Fibroblast of lung (primary cell): ENCODE measurements around the gene BIVM. TPM values are rescaled to one million over a fixed set of nuclear protein-coding genes. Genes with fewer than 3 reads are reported as not detected.
"Not testable (repeated sequence)": the region's sequence is repeated elsewhere in the genome, so short reads cannot be mapped to it uniquely, and the experiment has no call there.

Experiments used
- DNase-seq, 2 donors: peaks; one replicate each; pipeline versions ENCODE4 v3.0.0 to v3.0.0-alpha.2; 2010; ENCODE audit warnings: low read depth in 2 of 2
- H2AFZ ChIP-seq: 2 replicates; pipeline ENCODE4 v1.5.1; 2012; ENCODE audit warnings: low read length, control low read depth, inconsistent platforms
- H3K27ac ChIP-seq: 2 replicates; pipeline ENCODE4 v1.5.1; 2011; ENCODE audit warnings: low read length, control low read depth; ENCODE audit not compliant: insufficient read depth
- H3K27me3 ChIP-seq: 2 replicates; pipeline ENCODE4 v1.5.1; 2011; ENCODE audit warnings: mild to moderate bottlenecking, low read length; ENCODE audit not compliant: control insufficient read depth, insufficient read depth
- H3K36me3 ChIP-seq: 2 replicates; pipeline ENCODE4 v1.5.1; 2011; ENCODE audit warnings: low read length; ENCODE audit not compliant: control insufficient read depth, insufficient read depth
- H3K4me1 ChIP-seq: 2 replicates; pipeline ENCODE4 v1.5.1; 2011; ENCODE audit warnings: low read length; ENCODE audit not compliant: control insufficient read depth, insufficient read depth; ENCODE audit errors: extremely low read depth
- H3K4me2 ChIP-seq: 2 replicates; pipeline ENCODE4 v1.5.1; 2011; ENCODE audit warnings: low read length, control low read depth; ENCODE audit not compliant: insufficient read depth; ENCODE audit errors: extremely low read depth
- H3K4me3 ChIP-seq, 4 experiments: fragments of 200-600 bp in 1 of 4; sonication (generic) in 1 of 4; replicated peaks in 1 of 4; 2 replicates each; pipeline ENCODE4 v1.5.1; 2011 to 2016; ENCODE audit warnings: low read length in 4 of 4, low read depth in 3 of 4, mild to moderate bottlenecking in 3 of 4, control low read depth in 2 of 4, inconsistent platforms in 1 of 4, mixed read lengths in 1 of 4; ENCODE audit not compliant: insufficient read depth in 1 of 4; ENCODE audit errors: control extremely low read depth in 1 of 4
- H3K79me2 ChIP-seq: 2 replicates; pipeline ENCODE4 v1.5.1; 2012; ENCODE audit warnings: mild to moderate bottlenecking, low read length, inconsistent platforms; ENCODE audit not compliant: control insufficient read depth, insufficient read depth
- H3K9ac ChIP-seq: 2 replicates; pipeline ENCODE4 v1.5.1; 2011; ENCODE audit warnings: mild to moderate bottlenecking, low read length, control low read depth; ENCODE audit not compliant: insufficient read depth
- H3K9me3 ChIP-seq: 2 replicates; pipeline ENCODE4 v1.5.1; 2012; ENCODE audit warnings: low read depth, low read length; ENCODE audit not compliant: control insufficient read depth, insufficient read depth
- H4K20me1 ChIP-seq: 2 replicates; pipeline ENCODE4 v1.5.1; 2011; ENCODE audit warnings: low read length; ENCODE audit not compliant: control insufficient read depth, insufficient read depth; ENCODE audit errors: extremely low read depth
- EZH2 ChIP-seq: IDR thresholded peaks from 2 replicates; pipeline ENCODE4 v1.5.1; 2012; ENCODE audit warnings: low read length, control low read depth, mild to moderate bottlenecking; ENCODE audit errors: missing control alignments
- polyA plus RNA-seq, 2 donors: library from polyadenylated mRNA; depleted of rRNA in 1 of 2; stranded (reverse) in 1 of 2; unstranded in 1 of 2; fragments of >200 nt; gene quantifications; 2 replicates each; pipeline ENCODE4 v1.2.1, GENCODE V29; 2011 to 2012; ENCODE audit warnings: missing spikeins in 1 of 2
- total RNA-seq: library from RNA; depleted of rRNA; stranded (reverse); fragments of >200 nt; gene quantifications from 2 replicates; pipeline ENCODE4 v1.2.1, GENCODE V29; 2014
- TF ChIP-seq, protein P1 (sequence below), 2 donors: IDR thresholded peaks in 1 of 2; conservative IDR thresholded peaks in 1 of 2; 1 replicate in 1 of 2; 2 replicates in 1 of 2; pipeline ENCODE4 v1.5.1; 2011 to 2012; ENCODE audit warnings: low read length in 2 of 2, control low read depth in 1 of 2, inconsistent platforms in 1 of 2, low read depth in 1 of 2, mild to moderate bottlenecking in 1 of 2

The BIVM gene
- total and polyA plus RNA-seq, 2 donors (not counting 1 experiment from before 2014, with no cell fraction given), result 22.3 to 22.4 TPM

- Histone ChIP-seq H3K27ac (no peak overlapping the region), H2AFZ (no peak overlapping the region)
Observed at GRCh38 chr13:102777736-102778135, 21.2 kb upstream of the BIVM start.

GRCh38 chr13:102779436-102780159, 19.3 kb upstream of the BIVM start:
- Histone ChIP-seq H3K4me1 (no peaks in the 10 kb centered on the region), H3K4me3 (no peak overlapping the region), H3K36me3 (no peaks in the 10 kb centered on the region), H3K4me2 (no peak overlapping the region), H3K27ac (no peak overlapping the region), H3K79me2 (no peaks in the 10 kb centered on the region), H3K9me3 (no peaks in the 10 kb centered on the region), H3K9ac (no peak overlapping the region), H4K20me1 (no peaks in the 10 kb centered on the region), H2AFZ (no peak overlapping the region), H3K27me3 (no peaks in the 10 kb centered on the region)
- TF ChIP-seq, protein P1, sequence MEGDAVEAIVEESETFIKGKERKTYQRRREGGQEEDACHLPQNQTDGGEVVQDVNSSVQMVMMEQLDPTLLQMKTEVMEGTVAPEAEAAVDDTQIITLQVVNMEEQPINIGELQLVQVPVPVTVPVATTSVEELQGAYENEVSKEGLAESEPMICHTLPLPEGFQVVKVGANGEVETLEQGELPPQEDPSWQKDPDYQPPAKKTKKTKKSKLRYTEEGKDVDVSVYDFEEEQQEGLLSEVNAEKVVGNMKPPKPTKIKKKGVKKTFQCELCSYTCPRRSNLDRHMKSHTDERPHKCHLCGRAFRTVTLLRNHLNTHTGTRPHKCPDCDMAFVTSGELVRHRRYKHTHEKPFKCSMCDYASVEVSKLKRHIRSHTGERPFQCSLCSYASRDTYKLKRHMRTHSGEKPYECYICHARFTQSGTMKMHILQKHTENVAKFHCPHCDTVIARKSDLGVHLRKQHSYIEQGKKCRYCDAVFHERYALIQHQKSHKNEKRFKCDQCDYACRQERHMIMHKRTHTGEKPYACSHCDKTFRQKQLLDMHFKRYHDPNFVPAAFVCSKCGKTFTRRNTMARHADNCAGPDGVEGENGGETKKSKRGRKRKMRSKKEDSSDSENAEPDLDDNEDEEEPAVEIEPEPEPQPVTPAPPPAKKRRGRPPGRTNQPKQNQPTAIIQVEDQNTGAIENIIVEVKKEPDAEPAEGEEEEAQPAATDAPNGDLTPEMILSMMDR (conservative IDR thresholded peaks at IDR 0.05 in 1 of 2, IDR thresholded peaks at IDR 0.05 in 1 of 2; ENCODE audit: low read depth in 1 of 2, low read length in 2 of 2), result no peak
- no peak for TF ChIP-seq EZH2
- no peak for DNase-seq

More at GRCh38 chr13:102777736-102778135, 21.2 kb upstream of the BIVM start:
- H3K4me2 ChIP-seq, result no peak overlapping the region
- peaks cover 3% of the 10 kb centered on the region for H3K79me2 ChIP-seq
- H3K36me3 ChIP-seq, result no peaks in the 10 kb centered on the region
- H3K9me3 ChIP-seq, result no peaks in the 10 kb centered on the region
- DNase-seq, result no peak
- no peak overlapping the region for H3K9ac ChIP-seq
- peaks cover 3% of the 10 kb centered on the region for H3K4me1 ChIP-seq
- H3K27me3 ChIP-seq, result no peaks in the 10 kb centered on the region
- no peak for TF ChIP-seq EZH2
- TF ChIP-seq, protein P1 (conservative IDR thresholded peaks at IDR 0.05 in 1 of 2, IDR thresholded peaks at IDR 0.05 in 1 of 2; ENCODE audit: low read depth in 1 of 2, low read length in 2 of 2), result no peak
- no peak overlapping the region for H3K4me3 ChIP-seq
- no peaks in the 10 kb centered on the region for H4K20me1 ChIP-seq

DNA sequence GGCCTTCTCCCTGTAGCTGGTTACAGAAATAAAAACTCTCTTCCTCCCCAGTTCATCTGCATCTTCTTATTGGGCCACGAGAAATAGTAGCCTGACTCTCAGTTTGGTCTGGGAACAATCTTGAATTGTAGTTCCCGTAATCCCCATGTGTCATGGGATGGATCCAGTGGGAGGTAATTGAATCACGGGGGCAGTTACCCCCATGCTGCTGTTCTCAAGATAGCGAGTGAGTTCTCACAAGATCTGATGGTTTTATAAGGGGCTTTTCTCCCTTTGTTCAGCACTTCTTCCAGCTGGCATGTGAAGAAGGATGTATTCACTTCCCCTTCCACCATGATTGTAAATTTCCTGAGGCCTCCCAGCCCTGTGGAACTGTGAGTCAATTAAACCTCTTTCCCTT, 18.3 kb upstream of the BIVM start:
- DNase-seq, H3K4me1 ChIP-seq, H3K9me3 ChIP-seq, H3K4me2 ChIP-seq, H3K27ac ChIP-seq, H3K27me3 ChIP-seq, H2AFZ ChIP-seq, H3K9ac ChIP-seq, H3K36me3 ChIP-seq, H3K4me3 ChIP-seq, H3K79me2 ChIP-seq, H4K20me1 ChIP-seq: not testable (repeated sequence)
